ENCODE measurements around the gene ACER2.

- TF ChIP-seq POU6F1 (CRISPR knock-in tag; IDR thresholded peaks at IDR 0.05; ENCODE audit: borderline replicate concordance, low read depth) (no peak), PATZ1 (CRISPR knock-in tag; IDR thresholded peaks at IDR 0.05; ENCODE audit: borderline replicate concordance) (no peak), ISL1 (CRISPR knock-in tag; IDR thresholded peaks at IDR 0.05) (no peak), ZFP30 (CRISPR knock-in tag; IDR thresholded peaks at IDR 0.05) (no peak), SNAI2 (CRISPR knock-in tag; IDR thresholded peaks at IDR 0.05) (no peak), RARB (CRISPR knock-in tag; IDR thresholded peaks at IDR 0.05) (no peak), OSR1 (CRISPR knock-in tag; IDR thresholded peaks at IDR 0.05) (no peak), BACH2 (CRISPR knock-in tag; IDR thresholded peaks at IDR 0.05; ENCODE audit: borderline replicate concordance) (no peak), ARNTL (CRISPR knock-in tag; IDR thresholded peaks at IDR 0.05; ENCODE audit: borderline replicate concordance, low read depth) (no peak), GLIS3 (CRISPR knock-in tag; IDR thresholded peaks at IDR 0.05) (no peak)
Observed at GRCh38 chr9:19424176-19424779, 15.5 kb downstream of the ACER2 start.

Data from SK-N-SH treated with all-trans-retinoic acid at 6 μM for 48 hours (cell line).